Gastrocnemius medialis (tissue), 4 donors: ENCODE measurements around the gene GFAP. TPM values are rescaled to one million over a fixed set of nuclear protein-coding genes. Genes with fewer than 3 reads are reported as not detected.

Source experiments
- ATAC-seq, 2 donors: fragments of 150-250 bp; one replicate each; pipeline ENCODE4 v1.9.1; 2016
- DNase-seq, 2 donors: peaks; one replicate each; pipeline ENCODE4 v3.0.0-alpha.2; 2019
- H3K27ac ChIP-seq, 4 donors: fragments of 200-600 bp; sonication (generic); 1 replicate in 1 of 4; 2 replicates in 3 of 4; pipeline ENCODE4 v1.5.1; 2016 to 2018; ENCODE audit warnings: mild to moderate bottlenecking in 2 of 4, moderate library complexity in 1 of 4
- H3K27me3 ChIP-seq, 3 donors: fragments of 200-600 bp; sonication (generic) in 2 of 3; 1 replicate in 1 of 3; 2 replicates in 2 of 3; pipeline versions ENCODE4 v1.5.1 to v1.6.0; 2016 to 2019; ENCODE audit warnings: mild to moderate bottlenecking in 1 of 3, moderate library complexity in 1 of 3
- H3K36me3 ChIP-seq, 2 donors: fragments of 200-600 bp; sonication (generic) in 1 of 2; one replicate each; pipeline ENCODE4 v1.5.1; 2017 to 2018
- H3K4me1 ChIP-seq, 2 donors: fragments of 200-600 bp; sonication (generic) in 1 of 2; one replicate each; pipeline ENCODE4 v1.5.1; 2016 to 2017; ENCODE audit warnings: mild to moderate bottlenecking in 2 of 2
- H3K4me3 ChIP-seq, 4 donors: fragments of 200-600 bp; sonication (generic) in 3 of 4; 1 replicate in 1 of 4; 2 replicates in 3 of 4; pipeline ENCODE4 v1.5.1; 2016 to 2019; ENCODE audit warnings: mild to moderate bottlenecking in 2 of 4
- H3K9me3 ChIP-seq, 3 donors: fragments of 200-600 bp; sonication (generic) in 2 of 3; 1 replicate in 1 of 3; 2 replicates in 2 of 3; pipeline ENCODE4 v1.5.1; 2016 to 2019
- POLR2A ChIP-seq, 2 donors: fragments of 450-650 bp; IDR thresholded peaks; one replicate each; pipeline ENCODE4 v1.6.1; 2017; ENCODE audit warnings: antibody characterized with exemption in 2 of 2, mild to moderate bottlenecking in 2 of 2, moderate library complexity in 2 of 2
- in situ Hi-C, 4 donors: fragments of 200-750 bp; cut with MboI; loops; one replicate each; pipeline versions ENCODE4 v1.15.0 to v1.8.0; 2017; ENCODE audit warnings: low sequenced_read_pairs in 4 of 4
- intact Hi-C: fragments of 100-400 bp; cut with DNase I; formaldehyde crosslinking; loops from one replicate; pipeline ENCODE4 v1.15.1; 2023; ENCODE audit warnings: low total_unique reads
- total RNA-seq, 4 donors: library from RNA; depleted of rRNA; stranded (reverse); fragments of >200 nt; gene quantifications; one replicate each; pipeline versions ENCODE4 v1.1.0 to v1.2.3, GENCODE V29; 2016
- TF ChIP-seq, protein P1 (sequence below), 5 experiments: fragments of 450-650 bp in 3 of 5; fragments of 200-600 bp in 2 of 5; sonication (generic) in 2 of 5; IDR thresholded peaks in 4 of 5; conservative IDR thresholded peaks in 1 of 5; 1 replicate in 4 of 5; 2 replicates in 1 of 5; pipeline ENCODE4 v1.5.1; 2016 to 2019; ENCODE audit warnings: antibody characterized with exemption in 5 of 5, mild to moderate bottlenecking in 3 of 5, moderate library complexity in 3 of 5

The GFAP gene
- total RNA-seq, 4 donors from 2014 or later, result not detected

DNA sequence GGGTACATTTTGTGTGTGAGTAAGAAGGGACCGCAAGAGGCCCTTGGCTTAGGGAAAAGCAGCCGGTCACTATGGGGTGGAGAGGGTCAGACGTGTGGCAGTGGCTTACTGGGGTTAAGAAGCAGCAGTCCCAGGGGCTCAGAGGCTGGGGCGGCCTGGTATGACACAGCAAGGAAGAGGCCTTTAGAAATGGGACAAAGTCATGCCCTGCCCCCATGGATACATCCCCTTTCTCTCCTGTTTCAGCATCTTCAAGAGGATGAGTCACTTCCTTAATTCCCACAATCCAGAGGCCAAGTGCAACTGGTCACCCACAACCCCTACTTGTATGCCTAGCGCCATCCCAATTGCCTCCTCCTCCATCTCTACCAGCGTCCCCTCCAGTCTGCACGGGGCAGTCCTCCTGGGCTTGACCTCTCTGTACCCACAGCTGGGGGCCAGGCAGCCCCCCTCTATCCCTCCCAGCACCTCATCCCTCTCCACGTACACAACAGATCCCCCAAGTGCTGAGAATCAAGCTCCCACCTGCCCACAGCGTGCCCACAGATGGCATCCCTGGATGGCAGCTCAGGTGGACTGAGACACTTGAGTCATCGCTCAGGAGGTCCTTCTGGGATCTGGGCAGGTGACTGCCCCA is 9.2 kb downstream of the GFAP start:
- TF ChIP-seq, protein P1, sequence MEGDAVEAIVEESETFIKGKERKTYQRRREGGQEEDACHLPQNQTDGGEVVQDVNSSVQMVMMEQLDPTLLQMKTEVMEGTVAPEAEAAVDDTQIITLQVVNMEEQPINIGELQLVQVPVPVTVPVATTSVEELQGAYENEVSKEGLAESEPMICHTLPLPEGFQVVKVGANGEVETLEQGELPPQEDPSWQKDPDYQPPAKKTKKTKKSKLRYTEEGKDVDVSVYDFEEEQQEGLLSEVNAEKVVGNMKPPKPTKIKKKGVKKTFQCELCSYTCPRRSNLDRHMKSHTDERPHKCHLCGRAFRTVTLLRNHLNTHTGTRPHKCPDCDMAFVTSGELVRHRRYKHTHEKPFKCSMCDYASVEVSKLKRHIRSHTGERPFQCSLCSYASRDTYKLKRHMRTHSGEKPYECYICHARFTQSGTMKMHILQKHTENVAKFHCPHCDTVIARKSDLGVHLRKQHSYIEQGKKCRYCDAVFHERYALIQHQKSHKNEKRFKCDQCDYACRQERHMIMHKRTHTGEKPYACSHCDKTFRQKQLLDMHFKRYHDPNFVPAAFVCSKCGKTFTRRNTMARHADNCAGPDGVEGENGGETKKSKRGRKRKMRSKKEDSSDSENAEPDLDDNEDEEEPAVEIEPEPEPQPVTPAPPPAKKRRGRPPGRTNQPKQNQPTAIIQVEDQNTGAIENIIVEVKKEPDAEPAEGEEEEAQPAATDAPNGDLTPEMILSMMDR (IDR thresholded peaks at IDR 0.05 in 4 of 5, conservative IDR thresholded peaks at IDR 0.05 in 1 of 5), result no peak
- no peak for TF ChIP-seq POLR2A (IDR thresholded peaks at IDR 0.05)

DNA sequence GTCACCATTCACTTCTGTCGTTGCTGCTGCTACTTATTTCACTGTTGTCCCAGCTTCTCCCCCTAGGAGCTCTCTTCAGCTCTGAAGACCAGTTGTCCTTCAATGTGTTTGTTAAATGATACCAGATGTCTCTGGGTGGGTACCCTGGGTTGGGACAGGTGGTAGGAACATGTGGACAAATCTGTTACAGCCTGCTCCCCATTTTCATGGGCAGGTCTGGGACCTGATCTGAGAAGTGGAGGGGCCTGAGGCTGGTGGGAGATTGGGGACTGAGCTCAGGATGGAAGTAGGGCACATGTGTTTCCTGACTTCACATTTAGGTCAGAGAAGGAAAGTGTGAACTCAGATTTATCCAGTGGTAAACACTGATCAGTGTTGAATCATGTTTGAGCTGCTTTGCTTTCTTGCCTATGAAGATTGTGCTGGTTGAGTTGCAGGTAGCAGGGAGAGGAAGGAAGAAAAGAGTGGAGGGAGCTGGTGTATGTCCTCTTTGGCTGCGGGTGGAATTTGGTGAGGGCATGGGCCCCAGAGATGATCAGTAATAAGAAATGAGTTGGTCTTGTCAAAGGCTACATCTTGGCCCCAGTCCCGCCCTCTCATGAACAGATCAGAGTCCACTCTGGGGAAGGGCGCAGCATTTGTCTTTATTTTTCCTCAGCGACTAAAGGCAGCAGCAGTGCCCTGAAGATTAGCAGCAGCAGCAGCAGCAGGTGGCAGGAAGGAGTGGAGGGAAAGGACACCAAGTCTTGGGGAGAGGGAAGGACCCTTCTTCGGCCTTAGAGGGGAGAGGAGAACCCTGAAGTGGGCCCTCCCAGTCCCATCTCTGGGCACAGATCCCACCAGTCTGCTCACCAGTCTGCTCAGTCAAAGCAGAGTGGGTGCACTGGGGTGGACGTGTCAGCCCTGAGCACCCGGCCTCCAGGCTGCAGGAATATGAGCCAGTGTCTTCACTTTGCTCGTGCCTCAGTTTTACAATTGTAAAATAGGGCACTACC is 10.0 kb downstream of the GFAP start:
- no peak for ATAC-seq
- Histone ChIP-seq H3K4me1 (peaks cover 0 to 1% of the 10 kb centered on the region in 2 donors), H3K27me3 (no peaks in the 10 kb centered on the region), H3K36me3 (no peaks in the 10 kb centered on the region), H3K4me3 (no peak overlapping the region), H3K27ac (no peak overlapping the region), H3K9me3 (no peaks in the 10 kb centered on the region)
- intact Hi-C loops (no loop called here), in situ Hi-C loops (loop anchor here in 2 of 4 donors (25.0 kb wide), 2 partner anchors 207 to 232 kb away; partner anchors contain the start of genes ACBD4 (in 1 of the 2), HEXIM1 (in 1 of the 2) and PLCD3 (in 1 of the 2))
- TF ChIP-seq, protein P1 (IDR thresholded peaks at IDR 0.05 in 4 of 5, conservative IDR thresholded peaks at IDR 0.05 in 1 of 5), result no peak
- no peak for TF ChIP-seq POLR2A (IDR thresholded peaks at IDR 0.05)
- no peak for DNase-seq

More for the DNA sequence above, 9.2 kb downstream of the GFAP start:
- no peaks in the 10 kb centered on the region for H3K27me3 ChIP-seq
- H3K36me3 ChIP-seq, result no peaks in the 10 kb centered on the region
- in situ Hi-C loops (loop anchor here in 2 of 4 donors (25.0 kb wide), 2 partner anchors 206 to 231 kb away; partner anchors contain the start of genes ACBD4 (in 1 of the 2), HEXIM1 (in 1 of the 2) and PLCD3 (in 1 of the 2)), intact Hi-C loops (no loop called here)
- no peak overlapping the region for H3K4me3 ChIP-seq
- no peaks in the 10 kb centered on the region for H3K4me1 ChIP-seq
- H3K9me3 ChIP-seq, result no peaks in the 10 kb centered on the region
- no peak for ATAC-seq
- no peak for DNase-seq
- H3K27ac ChIP-seq, result no peak overlapping the region

DNA sequence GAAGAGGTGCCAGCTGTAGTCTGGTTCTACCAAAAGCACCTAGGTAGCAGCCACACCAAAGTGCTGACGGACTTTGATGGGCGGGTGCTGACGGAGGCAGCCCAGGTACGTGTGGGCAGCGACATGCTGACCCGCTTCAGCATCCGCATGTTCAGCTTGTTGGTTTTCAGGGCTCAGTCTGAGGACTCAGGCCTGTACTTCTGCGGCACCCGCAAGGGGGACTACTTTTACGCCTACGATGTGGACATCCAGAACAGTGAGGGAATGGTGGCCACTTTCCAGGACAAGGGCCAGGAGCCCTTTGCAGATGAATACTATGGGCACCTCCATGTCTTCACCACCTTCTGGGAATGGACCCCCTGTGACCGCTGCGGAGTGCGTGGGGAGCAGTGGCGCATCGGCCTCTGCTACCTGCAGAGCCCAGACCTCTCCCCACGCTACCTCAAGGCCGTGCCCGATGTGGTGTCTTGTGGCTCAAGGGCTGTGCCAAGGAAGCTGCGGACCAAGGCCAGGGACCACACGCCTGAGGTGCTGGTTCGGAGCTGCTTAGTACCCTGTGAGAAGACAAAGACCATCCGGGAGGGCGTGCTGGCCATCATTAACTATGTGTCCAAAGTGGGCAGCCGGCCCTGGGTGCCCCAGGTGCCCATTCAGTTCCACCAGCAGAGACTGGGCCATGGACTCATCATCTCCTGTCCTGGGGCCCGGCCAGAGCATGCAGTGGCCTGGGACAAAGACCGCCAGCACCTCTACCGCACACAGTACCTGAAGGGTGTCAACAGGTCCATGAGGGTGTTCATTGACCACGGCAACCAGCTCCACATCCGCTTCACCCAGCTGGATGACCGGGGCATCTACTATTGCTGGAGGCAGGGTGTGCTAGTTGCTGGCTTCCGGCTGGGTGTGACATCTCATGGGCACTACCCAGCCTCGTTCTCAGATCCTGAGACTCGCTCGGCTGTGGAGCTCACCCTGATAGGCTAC is 11.0 kb downstream of the GFAP start:
- intact Hi-C loops, result no loop called here
- no peak for DNase-seq
- TF ChIP-seq, protein P1 (IDR thresholded peaks at IDR 0.05 in 4 of 5, conservative IDR thresholded peaks at IDR 0.05 in 1 of 5), result no peak
- TF ChIP-seq POLR2A (IDR thresholded peaks at IDR 0.05), result no peak

More for the DNA sequence above, 11.0 kb downstream of the GFAP start:
- Histone ChIP-seq H3K27me3 (no peaks in the 10 kb centered on the region), H3K9me3 (no peaks in the 10 kb centered on the region), H3K4me3 (no peak overlapping the region), H3K36me3 (no peaks in the 10 kb centered on the region), H3K4me1 (peaks cover 6% of the 10 kb centered on the region in 2 donors), H3K27ac (no peak overlapping the region)
- no peak for ATAC-seq
- in situ Hi-C loops, result loop anchor here in 2 of 4 donors (25.0 kb wide), 2 partner anchors 208 to 233 kb away; partner anchors contain the start of genes ACBD4 (in 1 of the 2), HEXIM1 (in 1 of the 2) and PLCD3 (in 1 of the 2)
